Prostate gland (tissue), 2 donors: Measurements from ENCODE around the gene MAML2. TPM values are rescaled to one million over a fixed set of nuclear protein-coding genes. Genes with fewer than 3 reads are reported as not detected.

Source experiments
- DNase-seq: peaks from one replicate; pipeline ENCODE4 v3.0.0-alpha.2; 2019; ENCODE audit warnings: low spot score
- H3K27ac ChIP-seq, 2 donors: fragments of 200-600 bp; sonication (generic); 2 replicates each; pipeline ENCODE4 v1.5.1; 2017 to 2019
- H3K27me3 ChIP-seq: fragments of 200-600 bp; sonication (generic); replicated peaks from 2 replicates; pipeline ENCODE4 v1.5.1; 2019; ENCODE audit not compliant: insufficient read depth
- H3K36me3 ChIP-seq, 2 donors: fragments of 200-600 bp; sonication (generic); 1 replicate in 1 of 2; 2 replicates in 1 of 2; pipeline versions ENCODE4 v1.5.1 to v1.8.1; 2017 to 2019
- H3K4me1 ChIP-seq: fragments of 200-600 bp; sonication (generic); replicated peaks from 2 replicates; pipeline ENCODE4 v1.5.1; 2019
- H3K4me3 ChIP-seq, 2 donors: fragments of 200-600 bp; sonication (generic); 2 replicates each; pipeline ENCODE4 v1.5.1; 2017 to 2019
- H3K9me3 ChIP-seq: fragments of 200-600 bp; sonication (generic); 2 replicates; pipeline ENCODE4 v1.5.1; 2017
- CTCF ChIP-seq, 4 experiments: fragments of 200-600 bp in 2 of 4; fragments of 450-650 bp in 2 of 4; sonication (generic) in 2 of 4; IDR thresholded peaks; 1 replicate in 3 of 4; 2 replicates in 1 of 4; pipeline ENCODE4 v1.5.1; 2016 to 2019; ENCODE audit warnings: antibody characterized with exemption in 4 of 4, mild to moderate bottlenecking in 2 of 4, moderate library complexity in 2 of 4
- POLR2A ChIP-seq: fragments of 450-650 bp; IDR thresholded peaks from one replicate; pipeline ENCODE4 v1.6.1; 2016; ENCODE audit warnings: antibody characterized with exemption, mild to moderate bottlenecking
- POLR2AphosphoS5 ChIP-seq: sonication (generic); formaldehyde crosslinking; IDR thresholded peaks from one replicate; pipeline ENCODE4 v1.6.1; 2017; ENCODE audit warnings: antibody characterized with exemption
- WGBS: methylation state at CpG from one replicate; pipeline ENCODE4 v1.1.5; 2018; 5-methylcytosine and 5-hydroxymethylcytosine counted together
- intact Hi-C: fragments of 100-400 bp; cut with DNase I; formaldehyde crosslinking; loops from one replicate; pipeline ENCODE4 v1.14.2; 2022
- total RNA-seq, 2 donors: library from RNA; depleted of rRNA; stranded (reverse); fragments of >200 nt; gene quantifications; one replicate each; pipeline ENCODE4 v1.1.0, GENCODE V29; 2016

Gene MAML2
- total RNA-seq, 2 donors from 2014 or later: 28.9 to 30.4 TPM

GRCh38 chr11:96254087-96254486, 88.9 kb downstream of the MAML2 start:
- WGBS: 42% methylated on average over 7 of the region's 7 CpGs
- Histone ChIP-seq H3K4me3 (no peak overlapping the region), H3K27ac (no peak overlapping the region), H3K9me3 (no peaks in the 10 kb centered on the region), H3K36me3 (no peaks in the 10 kb centered on the region), H3K4me1 (no peaks in the 10 kb centered on the region), H3K27me3 (no peaks in the 10 kb centered on the region)
- no peak for DNase-seq
- TF ChIP-seq CTCF (IDR thresholded peaks at IDR 0.05) (no peak), POLR2AphosphoS5 (peak; percentile 31)
- intact Hi-C loops: no loop called here

GRCh38 chr11:96246718-96247552, 96.1 kb downstream of the MAML2 start:
- H3K27me3 ChIP-seq: no peaks in the 10 kb centered on the region
- WGBS: 29% methylated on average over 4 of the region's 4 CpGs
- no peaks in the 10 kb centered on the region for H3K9me3 ChIP-seq
- H3K4me1 ChIP-seq: no peaks in the 10 kb centered on the region
- intact Hi-C loops: no loop called here
- H3K27ac ChIP-seq: peak overlapping the region; percentile 6 to 25
- DNase-seq: no peak
- peak; percentile 39 for TF ChIP-seq POLR2AphosphoS5
- no peak for TF ChIP-seq CTCF (IDR thresholded peaks at IDR 0.05)
- H3K4me3 ChIP-seq: no peak overlapping the region
- H3K36me3 ChIP-seq: no peaks in the 10 kb centered on the region

GRCh38 chr11:96242971-96243647, 99.9 kb downstream of the MAML2 start:
- H3K4me1 ChIP-seq: no peaks in the 10 kb centered on the region
- intact Hi-C loops: no loop called here
- peak overlapping the region; percentile 25 to 32 for H3K4me3 ChIP-seq
- no peaks in the 10 kb centered on the region for H3K27me3 ChIP-seq
- H3K27ac ChIP-seq: peak overlapping the region; percentile 81 to 86
- WGBS: under 1% methylated on average over 19 of the region's 19 CpGs
- DNase-seq: peak; percentile 95
- no peaks in the 10 kb centered on the region for H3K36me3 ChIP-seq
- no peaks in the 10 kb centered on the region for H3K9me3 ChIP-seq
- TF ChIP-seq POLR2AphosphoS5 (peak; percentile 93), CTCF (IDR thresholded peaks at IDR 0.05) (no peak), POLR2A (peak; percentile 28)

- Histone ChIP-seq H3K4me1 (peaks cover 3% of the 10 kb centered on the region), H3K36me3 (no peaks in the 10 kb centered on the region), H3K4me3 (peak overlapping the region in 1 of 2 donors; percentile 32), H3K9me3 (no peaks in the 10 kb centered on the region), H3K27ac (peak overlapping the region; percentile 81 to 86), H3K27me3 (no peaks in the 10 kb centered on the region)
- DNase-seq: no peak
- 19% methylated on average over 2 of the region's 2 CpGs for WGBS
- intact Hi-C loops: no loop called here
- no peak for TF ChIP-seq POLR2AphosphoS5
- no peak for TF ChIP-seq CTCF (IDR thresholded peaks at IDR 0.05)
- no peak for TF ChIP-seq POLR2A
These were observed 100.7 kb downstream of the MAML2 start for GRCh38 chr11:96242191-96242847.
